Mucosa of stomach (tissue), 1 donor: ENCODE data around the gene ADGRE3.
"Not testable (repeated sequence)": the region's sequence is repeated elsewhere in the genome, so short reads cannot be mapped to it uniquely, and the experiment has no call there.

ENCODE experiments used
- H3K27me3 ChIP-seq: one replicate; pipeline ENCODE4 v1.7.0; 2013; ENCODE audit warnings: mild to moderate bottlenecking, low read length; ENCODE audit not compliant: control insufficient read depth, insufficient read depth
- H3K36me3 ChIP-seq: one replicate; pipeline ENCODE4 v1.7.0; 2013; ENCODE audit warnings: low read length; ENCODE audit not compliant: control insufficient read depth, insufficient read depth
- H3K4me1 ChIP-seq: one replicate; pipeline ENCODE4 v1.7.0; 2013; ENCODE audit warnings: mild to moderate bottlenecking, low read length; ENCODE audit not compliant: control insufficient read depth, insufficient read depth
- H3K4me3 ChIP-seq: one replicate; pipeline ENCODE4 v1.7.0; 2013; ENCODE audit warnings: low read length
- H3K9ac ChIP-seq: one replicate; pipeline ENCODE4 v1.7.0; 2013; ENCODE audit warnings: mild to moderate bottlenecking, low read length, moderate library complexity
- H3K9me3 ChIP-seq: one replicate; pipeline ENCODE4 v1.7.0; 2013; ENCODE audit warnings: mild to moderate bottlenecking, low read length, moderate library complexity; ENCODE audit not compliant: control insufficient read depth
- donor health status: Pancreatic carcinoma.

ADGRE3 gene

GRCh38 chr19:14615623-14616022 lies 59.0 kb downstream of the ADGRE3 start:
- H3K36me3 ChIP-seq, result no peaks in the 10 kb centered on the region
- H3K9ac ChIP-seq, result no peak overlapping the region
- no peaks in the 10 kb centered on the region for H3K27me3 ChIP-seq
- H3K4me3 ChIP-seq, result no peak overlapping the region
- H3K4me1 ChIP-seq, result no peaks in the 10 kb centered on the region
- H3K9me3 ChIP-seq, result no peaks in the 10 kb centered on the region

GRCh38 chr19:14614099-14614412 lies 60.6 kb downstream of the ADGRE3 start:
- Histone ChIP-seq H3K4me3 (no peak overlapping the region), H3K4me1 (no peaks in the 10 kb centered on the region), H3K36me3 (no peaks in the 10 kb centered on the region), H3K27me3 (no peaks in the 10 kb centered on the region), H3K9ac (no peak overlapping the region), H3K9me3 (no peaks in the 10 kb centered on the region)

DNA sequence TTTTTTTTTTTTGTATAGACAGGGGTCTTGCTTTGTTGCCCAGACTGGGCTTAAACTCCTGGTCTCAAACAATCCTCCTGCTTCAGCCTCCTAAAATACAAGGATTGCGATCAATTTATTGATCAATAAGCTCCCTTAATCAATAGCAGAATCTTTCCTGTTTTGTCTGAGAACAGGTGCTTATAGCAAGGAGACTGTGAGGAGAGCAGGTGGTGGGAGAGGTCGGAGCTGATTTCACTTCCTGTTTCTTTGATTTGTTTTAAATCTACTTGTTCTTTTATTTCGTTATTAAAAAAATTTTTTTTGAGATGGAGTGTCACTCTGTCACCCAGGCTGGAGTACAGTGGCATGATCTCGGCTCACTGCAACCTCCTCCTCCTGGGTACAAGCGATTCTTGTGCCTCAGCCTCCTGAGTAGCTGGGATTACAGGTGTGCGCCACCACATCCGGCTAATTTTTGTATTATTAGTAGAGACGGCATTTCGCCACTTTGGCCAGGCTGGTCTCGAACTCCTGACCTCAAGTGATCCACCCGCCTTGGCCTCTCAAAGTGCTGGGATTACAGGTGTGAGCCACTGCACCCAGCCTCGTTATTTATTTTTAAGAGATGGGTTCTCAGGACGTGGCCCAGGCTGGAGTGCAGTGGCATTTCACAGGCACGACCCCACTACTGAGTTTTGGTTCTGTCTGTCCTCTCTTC lies 61.1 kb downstream of the ADGRE3 start:
- H3K36me3 ChIP-seq, H3K4me3 ChIP-seq, H3K9me3 ChIP-seq, H3K4me1 ChIP-seq, H3K9ac ChIP-seq, H3K27me3 ChIP-seq: not testable (repeated sequence)

GRCh38 chr19:14612657-14613056 lies 62.0 kb downstream of the ADGRE3 start:
- Histone ChIP-seq H3K36me3 (no peaks in the 10 kb centered on the region), H3K9ac (no peak overlapping the region), H3K27me3 (no peaks in the 10 kb centered on the region), H3K9me3 (no peaks in the 10 kb centered on the region), H3K4me1 (no peaks in the 10 kb centered on the region), H3K4me3 (no peak overlapping the region)

DNA sequence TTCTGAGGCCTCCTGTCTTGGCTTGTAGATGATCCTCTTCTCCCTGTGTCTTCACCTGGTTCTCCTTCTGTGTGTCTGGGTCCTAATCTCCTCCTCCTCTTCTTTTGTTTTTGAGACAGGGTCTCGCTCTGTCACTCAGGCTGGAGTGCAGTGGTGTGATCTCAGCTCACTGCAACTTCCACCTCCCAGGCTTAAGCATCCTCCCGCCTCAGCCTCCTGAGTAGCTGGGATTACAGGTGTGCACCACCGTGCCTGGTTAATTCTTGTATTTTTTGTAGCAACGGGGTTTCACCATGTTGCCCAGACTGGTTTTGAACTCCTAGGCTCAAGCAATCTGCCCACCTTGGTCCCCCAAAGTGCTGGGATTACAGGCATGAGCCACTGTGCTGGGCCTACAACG lies 62.4 kb downstream of the ADGRE3 start:
- H3K9me3 ChIP-seq, H3K4me1 ChIP-seq, H3K9ac ChIP-seq, H3K27me3 ChIP-seq, H3K36me3 ChIP-seq, H3K4me3 ChIP-seq: not testable (repeated sequence)

- H3K4me1 ChIP-seq, result no peaks in the 10 kb centered on the region
- no peak overlapping the region for H3K4me3 ChIP-seq
- H3K27me3 ChIP-seq, result no peaks in the 10 kb centered on the region
- H3K9ac ChIP-seq, result no peak overlapping the region
- no peaks in the 10 kb centered on the region for H3K9me3 ChIP-seq
- H3K36me3 ChIP-seq, result no peaks in the 10 kb centered on the region
Measured at GRCh38 chr19:14611051-14611450, 63.6 kb downstream of the ADGRE3 start.

- no peaks in the 10 kb centered on the region for H3K4me1 ChIP-seq
Measured at GRCh38 chr19:14606627-14607026, 68.0 kb downstream of the ADGRE3 start.

GRCh38 chr19:14603990-14604387 lies 70.7 kb downstream of the ADGRE3 start:
- H3K4me1 ChIP-seq, result no peaks in the 10 kb centered on the region
- H3K9me3 ChIP-seq, result no peaks in the 10 kb centered on the region
- no peak overlapping the region for H3K9ac ChIP-seq
- H3K27me3 ChIP-seq, result no peaks in the 10 kb centered on the region
- H3K36me3 ChIP-seq, result no peaks in the 10 kb centered on the region
- H3K4me3 ChIP-seq, result no peak overlapping the region

More at GRCh38 chr19:14606627-14607026, 68.0 kb downstream of the ADGRE3 start:
- Histone ChIP-seq H3K9me3 (no peaks in the 10 kb centered on the region), H3K9ac (no peak overlapping the region), H3K36me3 (no peaks in the 10 kb centered on the region), H3K27me3 (no peaks in the 10 kb centered on the region), H3K4me3 (no peak overlapping the region)

GRCh38 chr19:14599548-14600147 lies 75.0 kb downstream of the ADGRE3 start:
- no peaks in the 10 kb centered on the region for H3K36me3 ChIP-seq
- H3K9ac ChIP-seq, result no peak overlapping the region
- H3K27me3 ChIP-seq, result no peaks in the 10 kb centered on the region
- H3K4me1 ChIP-seq, result no peaks in the 10 kb centered on the region
- H3K9me3 ChIP-seq, result no peaks in the 10 kb centered on the region
- H3K4me3 ChIP-seq, result no peak overlapping the region

DNA sequence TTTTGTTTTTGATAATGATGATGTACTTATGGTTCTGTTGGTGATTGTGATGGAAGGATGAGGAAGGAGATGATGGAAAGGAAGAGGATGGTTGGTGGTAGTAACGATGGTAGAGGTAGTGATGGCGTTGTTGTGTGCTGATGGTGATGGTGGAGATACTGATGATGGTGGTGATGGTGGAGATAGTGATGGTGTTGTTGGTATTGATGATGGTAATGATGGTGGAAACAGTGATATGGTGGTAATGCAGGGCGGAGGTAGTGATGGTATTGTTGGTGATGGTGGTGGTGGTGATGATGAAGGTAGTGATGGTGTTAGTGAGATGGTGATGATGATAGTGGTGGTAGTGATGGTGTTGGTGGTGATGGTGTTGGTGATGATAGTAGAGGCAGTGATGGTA lies 79.1 kb downstream of the ADGRE3 start:
- H3K9me3 ChIP-seq, result no peaks in the 10 kb centered on the region
- no peaks in the 10 kb centered on the region for H3K4me1 ChIP-seq
- H3K27me3 ChIP-seq, result no peaks in the 10 kb centered on the region
- no peak overlapping the region for H3K9ac ChIP-seq
- H3K4me3 ChIP-seq, result no peak overlapping the region
- no peaks in the 10 kb centered on the region for H3K36me3 ChIP-seq

GRCh38 chr19:14589433-14589832 lies 85.2 kb downstream of the ADGRE3 start:
- H3K4me1 ChIP-seq, H3K9me3 ChIP-seq, H3K36me3 ChIP-seq, H3K27me3 ChIP-seq, H3K4me3 ChIP-seq, H3K9ac ChIP-seq: not testable (repeated sequence)

GRCh38 chr19:14585187-14585586 lies 89.5 kb downstream of the ADGRE3 start:
- H3K4me3 ChIP-seq, H3K36me3 ChIP-seq, H3K9me3 ChIP-seq, H3K4me1 ChIP-seq, H3K27me3 ChIP-seq, H3K9ac ChIP-seq: not testable (repeated sequence)

DNA sequence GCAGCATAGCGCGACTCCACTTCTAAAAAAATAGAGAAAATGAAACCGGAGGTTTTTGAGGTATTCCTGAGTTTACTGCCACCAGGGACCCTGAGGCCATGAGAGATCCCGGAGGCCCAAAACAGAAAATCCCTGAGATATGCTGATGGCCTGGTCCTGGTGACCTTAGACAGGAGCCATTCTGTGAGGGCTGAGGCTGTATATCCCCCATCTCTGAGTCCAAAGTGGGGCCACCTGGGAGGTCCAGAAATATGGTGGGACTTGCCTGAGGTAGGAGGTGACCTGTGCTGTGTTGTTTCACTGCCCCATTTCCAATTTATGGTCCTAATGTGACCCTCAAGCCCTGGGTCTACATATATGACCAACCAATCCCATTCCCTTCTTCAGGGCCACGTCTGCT lies 90.3 kb downstream of the ADGRE3 start:
- not testable (repeated sequence) for H3K9me3 ChIP-seq, H3K27me3 ChIP-seq, H3K9ac ChIP-seq, H3K4me1 ChIP-seq, H3K4me3 ChIP-seq, H3K36me3 ChIP-seq
